K562 (cell line): ENCODE data around the gene ATP6V1G2. TPM values are rescaled to one million over a fixed set of nuclear protein-coding genes. Genes with fewer than 3 reads are reported as not detected.

Experiments used
- BRD4 ChIP-seq: fragments of 200-600 bp; sonication (generic); IDR thresholded peaks from 2 replicates; pipeline ENCODE4 v1.6.1; 2017; ENCODE audit warnings: inconsistent platforms
- DNMT1 ChIP-seq: fragments of 450-650 bp; IDR thresholded peaks from 2 replicates; pipeline ENCODE4 v1.6.1; 2016; ENCODE audit warnings: antibody characterized with exemption, mild to moderate bottlenecking
- FOXJ3 ChIP-seq: sonication (generic); formaldehyde crosslinking; IDR thresholded peaks from 2 replicates; pipeline ENCODE4 v1.4.0; 2020; ENCODE audit warnings: mild to moderate bottlenecking, missing genetic modification reagents
- HNRNPH1 ChIP-seq: fragments of 200-400 bp; formaldehyde crosslinking; optimal IDR thresholded peaks from 2 replicates; pipeline ENCODE3; 2017; ENCODE audit warnings: low read depth, mild to moderate bottlenecking, low read length, moderate library complexity
- MCM7 ChIP-seq, 2 experiments: fragments of 450-650 bp; IDR thresholded peaks; 2 replicates each; pipeline ENCODE4 v1.6.1; 2016 to 2018
- MEF2A ChIP-seq: IDR thresholded peaks from 2 replicates; pipeline ENCODE4 v1.6.1; 2011; ENCODE audit warnings: low read depth, mild to moderate bottlenecking, low read length, moderate library complexity; ENCODE audit not compliant: control insufficient read depth
- POLR2B ChIP-seq: fragments of 450-650 bp; IDR thresholded peaks from 2 replicates; pipeline ENCODE4 v1.6.1; 2018; ENCODE audit warnings: low read depth; ENCODE audit not compliant: partially characterized antibody
- PPARD ChIP-seq: fragments of 250-450 bp; sonication (Bioruptor Pico); IDR thresholded peaks from 2 replicates; pipeline ENCODE4 v1.8.0; 2022; ENCODE audit warnings: inconsistent platforms, mild to moderate bottlenecking, moderate library complexity
- PRMT5 ChIP-seq: sonication (generic); formaldehyde crosslinking; IDR thresholded peaks from 2 replicates; pipeline ENCODE4 v1.5.0; 2020; ENCODE audit warnings: missing genetic modification reagents
- RBFOX2 ChIP-seq: fragments of 200-400 bp; formaldehyde crosslinking; IDR thresholded peaks from 2 replicates; pipeline ENCODE4 v1.6.1; 2017; ENCODE audit warnings: low read depth, mild to moderate bottlenecking, low read length, moderate library complexity
- RNF2 ChIP-seq: sonication (generic); IDR thresholded peaks from 2 replicates; pipeline ENCODE4 v1.6.1; 2016
- SMAD3 ChIP-seq: fragments of 450-650 bp; formaldehyde crosslinking; conservative IDR thresholded peaks from 2 replicates; pipeline ENCODE4 v1.4.0; 2020; ENCODE audit warnings: mild to moderate bottlenecking
- polyA plus RNA-seq, 8 experiments: library from polyadenylated mRNA; depleted of rRNA in 4 of 8; stranded (reverse) in 5 of 8; unstranded in 3 of 8; fragments of >200 nt; fragmentation: Nextera tagmentation in 2 of 8; fragmentation: Illumina TruSeq in 1 of 8; extraction: Ambion mirVana in 2 of 8; extraction: Trizol in 1 of 8; gene quantifications; 2 replicates each; pipeline versions ENCODE4 v1.2.1 to v1.2.3, GENCODE V29; 2011 to 2014; ENCODE audit warnings: inconsistent platforms in 1 of 8, missing spikeins in 1 of 8
- total RNA-seq, 7 experiments: library from RNA; depleted of rRNA in 6 of 7; stranded (reverse); fragments of >200 nt in 6 of 7; fragmentation: Illumina TruSeq in 2 of 7; extraction: Trizol in 2 of 7; gene quantifications; 2 replicates each; pipeline versions ENCODE4 v1.2.1 to v1.2.3, GENCODE V29; 2011 to 2021; ENCODE audit warnings: low replicate concordance in 1 of 7
- TF ChIP-seq, protein P1 (sequence below), 2 experiments: fragments of 450-650 bp; IDR thresholded peaks; 2 replicates each; pipeline ENCODE4 v1.6.1; 2016; ENCODE audit warnings: mild to moderate bottlenecking in 2 of 2, borderline replicate concordance in 1 of 2, low read depth in 1 of 2, moderate library complexity in 1 of 2
- TF ChIP-seq, protein P2 (sequence below), 2 experiments: IDR thresholded peaks; 2 replicates each; pipeline ENCODE4 v1.6.1; 2012; ENCODE audit warnings: improper control_type of control experiment in 2 of 2, low read depth in 2 of 2, low read length in 2 of 2, borderline replicate concordance in 1 of 2

Gene ATP6V1G2
- total and polyA plus RNA-seq, 9 of the 15 experiments (the other 6 are each of a cell fraction or from before 2014, with no cell fraction given) = 0.14 to 1.5 (median 0.33) TPM

DNA sequence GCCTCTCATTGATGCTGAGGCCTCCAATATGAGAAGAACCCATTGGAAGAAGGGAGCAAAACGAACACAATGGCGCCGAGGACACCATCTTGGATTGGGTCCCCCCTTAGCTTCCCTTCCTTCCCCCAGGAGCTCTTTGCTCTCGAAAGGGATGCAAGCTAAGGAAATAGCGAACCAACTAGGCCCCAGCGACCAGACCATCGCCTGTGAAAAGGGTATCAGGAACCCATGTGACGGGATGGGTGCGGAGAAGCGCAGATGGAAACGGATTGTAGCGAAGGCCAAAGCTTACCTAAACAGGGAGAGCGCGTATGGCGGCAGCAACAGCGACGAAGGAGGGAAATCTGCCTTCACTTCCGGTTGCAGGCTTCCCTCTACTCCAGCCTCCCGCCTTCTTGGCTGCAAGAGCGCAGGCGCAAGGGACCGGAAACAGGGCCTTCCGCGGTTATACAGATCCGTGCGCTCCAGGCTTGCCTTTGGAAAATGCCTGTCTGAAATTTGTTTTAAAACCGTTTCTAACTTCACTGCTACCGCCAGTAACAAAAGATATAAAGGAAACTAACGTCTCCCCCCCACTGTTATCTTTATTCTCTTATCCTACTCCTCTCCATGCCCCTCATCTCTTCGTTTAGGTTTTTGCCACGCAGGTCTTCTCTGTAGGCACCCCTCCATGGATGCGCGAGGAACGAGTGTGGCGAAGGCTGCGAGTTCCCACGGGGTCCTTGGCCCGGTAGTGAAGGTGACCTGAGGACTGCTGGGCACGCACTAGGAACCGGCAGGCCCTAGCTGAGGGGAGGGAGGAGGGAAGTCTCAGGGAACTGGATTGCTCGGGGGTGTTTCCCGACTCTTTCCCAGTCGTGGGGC is 4.5 kb downstream of the ATP6V1G2 start, which contains the start of gene DDX39B (continued):
- TF ChIP-seq, protein P1, sequence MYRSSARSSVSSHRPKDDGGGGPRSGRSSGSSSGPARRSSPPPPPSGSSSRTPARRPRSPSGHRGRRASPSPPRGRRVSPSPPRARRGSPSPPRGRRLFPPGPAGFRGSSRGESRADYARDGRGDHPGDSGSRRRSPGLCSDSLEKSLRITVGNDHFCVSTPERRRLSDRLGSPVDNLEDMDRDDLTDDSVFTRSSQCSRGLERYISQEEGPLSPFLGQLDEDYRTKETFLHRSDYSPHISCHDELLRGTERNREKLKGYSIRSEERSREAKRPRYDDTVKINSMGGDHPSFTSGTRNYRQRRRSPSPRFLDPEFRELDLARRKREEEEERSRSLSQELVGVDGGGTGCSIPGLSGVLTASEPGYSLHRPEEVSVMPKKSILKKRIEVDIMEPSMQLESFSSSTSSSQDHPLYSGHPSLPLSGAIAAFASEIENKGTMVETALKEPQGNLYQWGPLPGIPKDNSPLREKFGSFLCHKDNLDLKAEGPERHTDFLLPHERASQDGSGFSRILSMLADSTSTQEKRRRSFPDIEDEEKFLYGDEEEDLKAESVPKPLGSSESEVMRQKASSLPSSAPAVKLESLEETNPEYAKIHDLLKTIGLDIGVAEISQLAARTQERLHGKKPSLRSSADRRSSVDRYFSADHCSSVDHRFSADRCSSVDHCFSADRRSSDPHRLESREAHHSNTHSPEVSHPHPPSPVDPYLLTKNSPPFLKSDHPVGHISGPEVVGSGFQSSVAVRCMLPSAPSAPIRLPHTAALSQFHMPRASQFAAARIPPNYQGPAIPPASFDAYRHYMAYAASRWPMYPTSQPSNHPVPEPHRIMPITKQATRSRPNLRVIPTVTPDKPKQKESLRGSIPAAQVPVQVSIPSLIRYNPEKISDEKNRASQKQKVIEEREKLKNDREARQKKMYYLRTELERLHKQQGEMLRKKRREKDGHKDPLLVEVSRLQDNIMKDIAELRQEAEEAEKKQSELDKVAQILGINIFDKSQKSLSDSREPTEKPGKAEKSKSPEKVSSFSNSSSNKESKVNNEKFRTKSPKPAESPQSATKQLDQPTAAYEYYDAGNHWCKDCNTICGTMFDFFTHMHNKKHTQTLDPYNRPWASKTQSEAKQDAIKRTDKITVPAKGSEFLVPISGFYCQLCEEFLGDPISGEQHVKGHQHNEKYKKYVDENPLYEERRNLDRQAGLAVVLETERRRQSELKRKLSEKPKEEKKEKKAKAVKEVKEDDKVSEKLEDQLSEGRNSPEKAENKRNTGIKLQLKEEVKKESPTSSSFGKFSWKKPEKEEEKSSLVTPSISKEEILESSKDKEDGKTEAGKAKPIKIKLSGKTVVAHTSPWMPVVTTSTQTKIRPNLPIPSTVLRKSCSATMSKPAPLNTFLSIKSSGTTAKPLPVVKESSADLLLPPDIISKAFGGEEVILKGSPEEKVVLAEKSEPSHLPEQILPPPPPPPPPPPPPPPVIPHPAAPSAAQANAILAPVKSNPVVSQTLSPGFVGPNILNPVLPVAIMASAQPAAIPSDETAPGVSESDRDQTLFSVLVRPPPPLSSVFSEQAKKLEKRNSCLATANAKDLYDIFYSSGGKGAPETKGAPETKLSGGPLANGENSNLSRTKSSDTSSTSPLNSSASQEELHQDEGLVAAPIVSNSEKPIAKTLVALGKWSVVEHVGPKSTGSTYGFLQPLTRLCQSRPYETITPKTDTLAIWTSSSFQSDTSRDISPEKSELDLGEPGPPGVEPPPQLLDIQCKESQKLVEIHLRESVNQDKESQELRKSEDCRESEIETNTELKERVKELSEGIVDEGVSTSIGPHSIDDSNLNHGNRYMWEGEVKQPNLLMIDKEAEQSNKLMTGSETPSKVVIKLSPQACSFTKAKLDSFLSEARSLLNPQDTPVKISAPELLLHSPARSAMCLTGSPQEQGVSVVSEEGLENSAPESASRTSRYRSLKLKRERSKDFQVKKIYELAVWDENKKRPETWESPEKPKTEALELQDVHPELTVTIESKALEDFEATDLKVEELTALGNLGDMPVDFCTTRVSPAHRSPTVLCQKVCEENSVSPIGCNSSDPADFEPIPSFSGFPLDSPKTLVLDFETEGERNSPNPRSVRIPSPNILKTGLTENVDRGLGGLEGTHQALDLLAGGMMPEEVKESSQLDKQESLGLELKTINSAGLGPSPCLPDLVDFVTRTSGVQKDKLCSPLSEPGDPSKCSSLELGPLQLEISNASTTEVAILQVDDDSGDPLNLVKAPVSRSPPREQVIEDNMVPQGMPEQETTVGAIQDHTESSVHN (IDR thresholded peaks at IDR 0.05; ENCODE audit: borderline replicate concordance in 1 of 2, low read depth in 1 of 2) = peak in 1 of 2 experiments; percentile 100; a peak in 2 of 4 replicates
- TF ChIP-seq, protein P2, sequence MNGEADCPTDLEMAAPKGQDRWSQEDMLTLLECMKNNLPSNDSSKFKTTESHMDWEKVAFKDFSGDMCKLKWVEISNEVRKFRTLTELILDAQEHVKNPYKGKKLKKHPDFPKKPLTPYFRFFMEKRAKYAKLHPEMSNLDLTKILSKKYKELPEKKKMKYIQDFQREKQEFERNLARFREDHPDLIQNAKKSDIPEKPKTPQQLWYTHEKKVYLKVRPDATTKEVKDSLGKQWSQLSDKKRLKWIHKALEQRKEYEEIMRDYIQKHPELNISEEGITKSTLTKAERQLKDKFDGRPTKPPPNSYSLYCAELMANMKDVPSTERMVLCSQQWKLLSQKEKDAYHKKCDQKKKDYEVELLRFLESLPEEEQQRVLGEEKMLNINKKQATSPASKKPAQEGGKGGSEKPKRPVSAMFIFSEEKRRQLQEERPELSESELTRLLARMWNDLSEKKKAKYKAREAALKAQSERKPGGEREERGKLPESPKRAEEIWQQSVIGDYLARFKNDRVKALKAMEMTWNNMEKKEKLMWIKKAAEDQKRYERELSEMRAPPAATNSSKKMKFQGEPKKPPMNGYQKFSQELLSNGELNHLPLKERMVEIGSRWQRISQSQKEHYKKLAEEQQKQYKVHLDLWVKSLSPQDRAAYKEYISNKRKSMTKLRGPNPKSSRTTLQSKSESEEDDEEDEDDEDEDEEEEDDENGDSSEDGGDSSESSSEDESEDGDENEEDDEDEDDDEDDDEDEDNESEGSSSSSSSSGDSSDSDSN (IDR thresholded peaks at IDR 0.05; ENCODE audit: borderline replicate concordance in 1 of 2, low read depth in 2 of 2, low read length in 2 of 2) = peak in 1 of 2 experiments; percentile 82; a peak in 1 of 4 replicates
- TF ChIP-seq SMAD3 (CRISPR knock-in tag) (peak; percentile 70; the same call in 1 of the 2 replicates), RNF2 (peak; percentile 88), RBFOX2 (peak; percentile 97), PRMT5 (CRISPR knock-in tag) (no peak), HNRNPH1 (no peak), BRD4 (peak; percentile 100), PPARD (no peak), MEF2A (no peak), POLR2B (peak; percentile 97), MCM7 (IDR thresholded peaks at IDR 0.05) (no peak), FOXJ3 (CRISPR knock-in tag) (no peak), DNMT1 (peak; percentile 73; the same call in 1 of the 2 replicates)
